22Rv1 (cell line): ENCODE results near the gene RGS9BP.

Experiments
- CTCF ChIP-seq: fragments of 450-650 bp; IDR thresholded peaks from 2 replicates; pipeline ENCODE4 v1.5.1; 2017; ENCODE audit warnings: mild to moderate bottlenecking
- ZFX ChIP-seq: fragments of 450-650 bp; IDR thresholded peaks from 2 replicates; pipeline ENCODE4 v1.6.1; 2017; ENCODE audit warnings: antibody characterized with exemption, borderline replicate concordance

GRCh38 chr19:32691952-32692726 lies 16.5 kb downstream of the RGS9BP start:
- TF ChIP-seq CTCF (no peak), ZFX (no peak)
